Measurements from ENCODE around the gene GLIS2. TPM values are rescaled to one million over a fixed set of nuclear protein-coding genes. Genes with fewer than 3 reads are reported as not detected.
A peak's percentile ranks its signal among the peaks of the same experiment; 100 is the strongest.

The GLIS2 gene
- total RNA-seq, result 58.7 to 62.8 TPM (median 61.2 TPM) in 3 replicates
- long read RNA-seq, partial matches to known transcripts, result 56 of 60 reads
- long read RNA-seq, other reads (novel, unspliced or antisense), result 4 of 60 reads

DNA sequence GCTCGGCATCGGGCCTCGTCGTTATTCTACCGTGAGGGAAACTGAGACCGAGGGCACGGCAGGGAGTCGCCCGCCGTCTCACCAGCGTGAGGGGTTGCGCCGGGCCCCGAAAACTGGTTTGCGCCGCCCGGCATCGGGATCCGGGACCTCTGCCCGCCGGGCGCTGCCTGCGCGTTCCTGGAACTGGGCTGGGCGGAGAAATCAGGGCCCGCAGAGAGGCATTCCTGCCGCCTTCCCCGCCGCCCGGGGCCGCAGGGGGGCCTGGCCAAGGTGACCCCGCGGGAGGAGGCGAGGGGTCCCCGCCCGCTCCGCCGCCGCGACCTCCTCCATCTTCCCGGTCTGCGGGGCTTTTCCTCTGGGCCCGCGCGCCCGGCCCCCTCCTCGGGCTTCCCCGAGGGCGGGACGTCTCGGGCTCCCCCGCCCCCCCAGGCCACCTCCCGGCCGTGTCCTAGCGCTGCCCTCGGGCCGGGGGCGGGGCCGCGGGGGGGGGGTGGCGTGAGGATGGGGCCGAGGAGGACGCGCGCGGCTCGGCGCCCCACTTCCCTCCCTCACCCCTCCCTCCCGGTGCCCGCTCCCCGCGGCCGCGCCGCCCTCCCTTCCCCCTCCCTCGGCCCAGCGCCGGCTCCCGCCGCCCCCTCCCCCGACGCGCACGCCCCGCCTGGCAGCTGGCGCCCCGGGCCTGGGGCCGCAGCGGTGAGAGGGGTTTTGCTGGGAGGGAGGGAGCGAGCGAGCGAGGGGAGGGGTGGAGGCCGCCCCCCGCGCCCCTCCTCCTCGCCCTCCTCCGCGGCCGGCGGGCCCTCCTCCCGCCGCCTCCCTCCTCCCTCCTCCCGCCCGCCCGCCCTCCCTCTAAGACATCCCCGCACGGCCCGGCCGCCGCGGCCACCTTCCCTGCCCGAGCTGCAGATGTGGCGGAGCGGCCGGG lies at the start of gene GLIS2:
GLIS2 (plus strand) TSS at position 882 of the 922 bp plus-strand sequence. CDS start 16,214 bp downstream, outside the sequence.
- DNase-seq (ENCODE audit: low spot score), result peak; percentile 89
- H3K27me3 Mint-ChIP-seq (ENCODE audit: low read depth), result no peaks in the 10 kb centered on the region
- H3K36me3 Mint-ChIP-seq (ENCODE audit: low read depth), result no peaks in the 10 kb centered on the region
- H3K27ac Mint-ChIP-seq (ENCODE audit: unreplicated experiment), result peak within 1 kb of the TSS; percentile 94
- TF ChIP-seq, protein P1, sequence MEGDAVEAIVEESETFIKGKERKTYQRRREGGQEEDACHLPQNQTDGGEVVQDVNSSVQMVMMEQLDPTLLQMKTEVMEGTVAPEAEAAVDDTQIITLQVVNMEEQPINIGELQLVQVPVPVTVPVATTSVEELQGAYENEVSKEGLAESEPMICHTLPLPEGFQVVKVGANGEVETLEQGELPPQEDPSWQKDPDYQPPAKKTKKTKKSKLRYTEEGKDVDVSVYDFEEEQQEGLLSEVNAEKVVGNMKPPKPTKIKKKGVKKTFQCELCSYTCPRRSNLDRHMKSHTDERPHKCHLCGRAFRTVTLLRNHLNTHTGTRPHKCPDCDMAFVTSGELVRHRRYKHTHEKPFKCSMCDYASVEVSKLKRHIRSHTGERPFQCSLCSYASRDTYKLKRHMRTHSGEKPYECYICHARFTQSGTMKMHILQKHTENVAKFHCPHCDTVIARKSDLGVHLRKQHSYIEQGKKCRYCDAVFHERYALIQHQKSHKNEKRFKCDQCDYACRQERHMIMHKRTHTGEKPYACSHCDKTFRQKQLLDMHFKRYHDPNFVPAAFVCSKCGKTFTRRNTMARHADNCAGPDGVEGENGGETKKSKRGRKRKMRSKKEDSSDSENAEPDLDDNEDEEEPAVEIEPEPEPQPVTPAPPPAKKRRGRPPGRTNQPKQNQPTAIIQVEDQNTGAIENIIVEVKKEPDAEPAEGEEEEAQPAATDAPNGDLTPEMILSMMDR (IDR thresholded peaks at IDR 0.05), result peak; percentile 25
- peak within 1 kb of the TSS; percentile 86 for H3K4me3 Mint-ChIP-seq (ENCODE audit: unreplicated experiment)
- no peaks in the 10 kb centered on the region for H3K9me3 Mint-ChIP-seq (ENCODE audit: low read depth)
- H3K4me1 Mint-ChIP-seq (ENCODE audit: low read depth), result peaks cover 39% of the 10 kb centered on the region

DNA sequence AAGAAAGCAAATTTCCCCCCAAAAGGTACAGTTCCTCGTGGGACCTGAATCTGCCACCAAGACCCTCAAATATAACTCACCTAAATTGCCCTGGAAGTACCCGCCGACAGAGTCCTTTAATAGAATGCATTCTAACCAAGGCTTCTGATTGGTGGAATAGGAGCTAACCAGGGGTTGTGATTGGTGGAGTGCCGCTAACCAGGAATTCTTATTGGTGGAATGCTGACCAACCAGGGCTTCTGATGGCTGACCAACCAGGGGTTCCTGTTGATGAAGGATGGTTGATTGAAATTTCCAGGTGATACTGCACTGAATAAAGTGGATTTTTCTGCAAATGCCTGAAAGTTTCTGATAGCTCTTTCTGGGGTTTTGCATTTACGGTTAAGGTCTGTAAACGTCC lies 49.5 kb upstream of the GLIS2 start:
- Mint-ChIP-seq H3K27ac (ENCODE audit: unreplicated experiment) (no peak overlapping the region), H3K4me1 (ENCODE audit: low read depth) (peaks cover 23% of the 10 kb centered on the region), H3K4me3 (ENCODE audit: unreplicated experiment) (no peak overlapping the region), H3K27me3 (ENCODE audit: low read depth) (no peaks in the 10 kb centered on the region), H3K9me3 (ENCODE audit: low read depth) (no peaks in the 10 kb centered on the region), H3K36me3 (ENCODE audit: low read depth) (peaks cover 1% of the 10 kb centered on the region)
- TF ChIP-seq, protein P1 (IDR thresholded peaks at IDR 0.05), result no peak
- no peak for DNase-seq (ENCODE audit: low spot score)

DNA sequence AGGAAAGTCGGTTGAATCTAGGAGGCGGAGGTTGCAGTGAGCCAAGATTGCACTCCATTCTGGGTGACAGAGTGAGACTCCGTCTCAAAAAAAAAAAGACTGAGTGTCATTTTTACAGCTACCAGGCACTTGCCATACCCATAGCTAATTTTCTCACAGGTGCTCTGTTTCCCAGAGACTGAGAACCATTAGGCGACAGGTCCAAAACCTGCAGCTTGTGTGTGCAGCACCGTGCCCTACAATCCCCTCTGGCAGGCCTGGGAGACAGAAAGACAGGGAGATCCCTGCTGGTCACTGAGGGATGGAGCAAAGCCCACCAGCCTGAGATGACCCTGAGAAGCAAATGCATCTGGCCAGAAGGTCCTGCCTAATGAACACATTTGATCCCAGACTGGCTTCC lies 45.8 kb upstream of the GLIS2 start:
- TF ChIP-seq, protein P1 (IDR thresholded peaks at IDR 0.05), result no peak
- H3K9me3 Mint-ChIP-seq (ENCODE audit: low read depth), result no peaks in the 10 kb centered on the region
- no peak for DNase-seq (ENCODE audit: low spot score)
- no peak overlapping the region for H3K27ac Mint-ChIP-seq (ENCODE audit: unreplicated experiment)
- no peak overlapping the region for H3K4me3 Mint-ChIP-seq (ENCODE audit: unreplicated experiment)
- no peaks in the 10 kb centered on the region for H3K27me3 Mint-ChIP-seq (ENCODE audit: low read depth)
- H3K36me3 Mint-ChIP-seq (ENCODE audit: low read depth), result no peaks in the 10 kb centered on the region
- H3K4me1 Mint-ChIP-seq (ENCODE audit: low read depth), result peaks cover 7% of the 10 kb centered on the region

DNA sequence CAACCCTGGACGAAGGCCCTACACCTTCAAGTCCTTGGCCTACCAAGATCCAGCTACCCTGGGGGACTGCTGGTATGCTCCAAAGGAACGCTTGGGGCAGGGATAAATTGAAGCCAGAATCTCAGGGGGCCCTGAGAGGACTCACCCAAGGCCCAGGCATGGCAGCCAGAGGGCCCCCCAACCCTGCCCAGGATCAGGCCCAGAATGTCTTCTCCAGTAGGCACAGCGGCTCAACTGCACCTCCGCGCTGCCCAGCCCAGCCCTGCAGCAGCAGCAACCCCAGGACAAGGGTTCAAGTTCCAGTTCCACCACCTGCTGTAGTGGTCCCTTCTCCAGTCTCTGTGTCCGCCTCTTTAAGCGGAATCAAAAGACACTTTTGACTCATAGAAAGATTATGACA lies 45.3 kb upstream of the GLIS2 start:
- H3K9me3 Mint-ChIP-seq (ENCODE audit: low read depth), result no peaks in the 10 kb centered on the region
- H3K27ac Mint-ChIP-seq (ENCODE audit: unreplicated experiment), result peak overlapping the region; percentile 77
- H3K36me3 Mint-ChIP-seq (ENCODE audit: low read depth), result no peaks in the 10 kb centered on the region
- no peaks in the 10 kb centered on the region for H3K27me3 Mint-ChIP-seq (ENCODE audit: low read depth)
- TF ChIP-seq, protein P1 (IDR thresholded peaks at IDR 0.05), result no peak
- DNase-seq (ENCODE audit: low spot score), result no peak
- peak overlapping the region; percentile 81 for H3K4me3 Mint-ChIP-seq (ENCODE audit: unreplicated experiment)
- peaks cover 7% of the 10 kb centered on the region for H3K4me1 Mint-ChIP-seq (ENCODE audit: low read depth)

DNA sequence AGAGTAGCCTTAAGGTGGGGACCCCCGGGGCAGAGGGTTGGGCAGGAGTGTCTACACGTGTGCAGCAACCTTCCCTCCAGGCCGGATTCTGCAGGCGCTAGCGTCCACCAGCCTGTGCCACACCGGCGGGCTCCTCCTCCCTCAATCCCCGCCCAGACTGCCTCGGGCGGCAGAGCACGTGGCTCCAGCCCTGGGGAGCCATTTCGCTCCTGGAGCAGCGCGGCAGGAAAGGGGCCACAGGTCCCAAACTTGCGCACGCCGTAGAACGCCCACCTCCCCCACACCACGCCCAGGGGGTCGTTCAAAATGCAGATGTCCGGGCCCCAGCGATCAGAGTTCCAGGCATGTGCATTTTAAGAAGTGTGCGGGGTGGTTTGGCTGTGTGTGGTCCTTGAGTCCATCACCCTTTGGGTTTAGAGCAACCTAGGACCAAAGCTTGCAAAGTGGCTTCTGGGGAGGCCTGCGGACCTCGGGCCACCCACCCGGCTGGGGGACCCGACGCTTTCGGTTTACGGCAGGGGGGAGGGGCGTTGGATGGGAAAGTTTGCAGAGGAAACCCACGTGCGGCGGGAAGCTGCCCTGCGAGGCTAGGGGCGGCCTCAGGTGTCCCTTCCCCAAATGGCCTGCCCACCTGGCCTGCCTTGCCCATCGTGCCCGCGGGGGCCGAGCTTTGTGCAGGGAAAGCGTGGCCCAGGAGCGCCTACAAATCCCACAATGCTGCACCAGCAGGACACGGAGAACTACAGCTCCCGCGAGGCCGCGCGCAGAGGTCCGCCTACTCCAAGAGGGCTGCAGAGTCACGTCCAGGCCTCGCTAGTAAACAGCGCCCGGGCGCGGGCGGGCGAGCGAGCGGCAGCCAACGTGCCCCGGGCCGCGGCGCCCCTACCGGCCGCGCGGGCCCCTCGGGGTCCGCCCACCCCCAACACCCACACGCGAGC lies 44.4 kb upstream of the GLIS2 start:
- Mint-ChIP-seq H3K9me3 (ENCODE audit: low read depth) (no peaks in the 10 kb centered on the region), H3K27ac (ENCODE audit: unreplicated experiment) (peak overlapping the region; percentile 77), H3K4me3 (ENCODE audit: unreplicated experiment) (peak overlapping the region; percentile 81), H3K27me3 (ENCODE audit: low read depth) (no peaks in the 10 kb centered on the region), H3K36me3 (ENCODE audit: low read depth) (no peaks in the 10 kb centered on the region), H3K4me1 (ENCODE audit: low read depth) (peaks cover 7% of the 10 kb centered on the region)
- TF ChIP-seq, protein P1 (IDR thresholded peaks at IDR 0.05), result peak; percentile 40
- peak; percentile 98 for DNase-seq (ENCODE audit: low spot score)
